C4-2B (cell line): ENCODE data around the gene HSF5.

Experiments
- ZFX ChIP-seq: fragments of 450-650 bp; IDR thresholded peaks from 2 replicates; pipeline ENCODE4 v1.6.1; 2017
- TF ChIP-seq, protein P1 (sequence below): fragments of 450-650 bp; conservative IDR thresholded peaks from 2 replicates; pipeline ENCODE4 v1.5.1; 2017; ENCODE audit warnings: mild to moderate bottlenecking

GRCh38 chr17:58410714-58411407 lies 77.3 kb downstream of the HSF5 start:
- TF ChIP-seq, protein P1, sequence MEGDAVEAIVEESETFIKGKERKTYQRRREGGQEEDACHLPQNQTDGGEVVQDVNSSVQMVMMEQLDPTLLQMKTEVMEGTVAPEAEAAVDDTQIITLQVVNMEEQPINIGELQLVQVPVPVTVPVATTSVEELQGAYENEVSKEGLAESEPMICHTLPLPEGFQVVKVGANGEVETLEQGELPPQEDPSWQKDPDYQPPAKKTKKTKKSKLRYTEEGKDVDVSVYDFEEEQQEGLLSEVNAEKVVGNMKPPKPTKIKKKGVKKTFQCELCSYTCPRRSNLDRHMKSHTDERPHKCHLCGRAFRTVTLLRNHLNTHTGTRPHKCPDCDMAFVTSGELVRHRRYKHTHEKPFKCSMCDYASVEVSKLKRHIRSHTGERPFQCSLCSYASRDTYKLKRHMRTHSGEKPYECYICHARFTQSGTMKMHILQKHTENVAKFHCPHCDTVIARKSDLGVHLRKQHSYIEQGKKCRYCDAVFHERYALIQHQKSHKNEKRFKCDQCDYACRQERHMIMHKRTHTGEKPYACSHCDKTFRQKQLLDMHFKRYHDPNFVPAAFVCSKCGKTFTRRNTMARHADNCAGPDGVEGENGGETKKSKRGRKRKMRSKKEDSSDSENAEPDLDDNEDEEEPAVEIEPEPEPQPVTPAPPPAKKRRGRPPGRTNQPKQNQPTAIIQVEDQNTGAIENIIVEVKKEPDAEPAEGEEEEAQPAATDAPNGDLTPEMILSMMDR: no peak
- no peak for TF ChIP-seq ZFX
